ENCODE data around the gene ZBTB7C. TPM values are rescaled to one million over a fixed set of nuclear protein-coding genes. Genes with fewer than 3 reads are reported as not detected.

The ZBTB7C gene
- total and polyA plus RNA-seq, 2 of the 8 experiments (the other 6 are each of a cell fraction or from before 2014, with no cell fraction given): 0.15 to 0.45 TPM

GRCh38 chr18:48051945-48052840 lies 357.0 kb downstream of the ZBTB7C start:
- no peaks in the 10 kb centered on the region for H4K20me1 ChIP-seq (replicated peaks in 1 of 2; ENCODE audit: control insufficient read depth in 1 of 2, insufficient read depth in 2 of 2, low read length in 2 of 2)
- no peak overlapping the region for H4K8ac ChIP-seq (ENCODE audit: extremely low read depth, insufficient read depth, low read length)
- no peaks in the 10 kb centered on the region; a peak in 1 of 7 replicates for H3K4me1 ChIP-seq (replicated peaks in 1 of 4; ENCODE audit: control insufficient read depth in 3 of 4, insufficient read depth in 4 of 4, low read length in 3 of 4)
- H2AFZ ChIP-seq (ENCODE audit: low read length): no peak overlapping the region
- no peak overlapping the region for H4K5ac ChIP-seq (ENCODE audit: insufficient read length, low read depth, low read length)
- H3K23ac ChIP-seq (ENCODE audit: insufficient read length): no peak overlapping the region
- H4K91ac ChIP-seq (replicated peaks; ENCODE audit: insufficient read length, low read length): no peak overlapping the region
- WGBS, 2 experiments (ENCODE audit: extremely low coverage in 1 of 2, insufficient coverage in 1 of 2, insufficient read length in 1 of 2, insufficient replicate concordance in 2 of 2, low coverage in 1 of 2, low lambda C conversion rate in 2 of 2, missing lambda C conversion rate in 1 of 2): 88% methylated on average over 8 of the region's 8 CpGs; no CpG with 5 or more reads in 1 of the 2 experiments
- FAIRE-seq: no peak
- H3K4me2 ChIP-seq (ENCODE audit: insufficient read depth in 1 of 2, low read depth in 2 of 2, low read length in 2 of 2): no peak overlapping the region
- H3K36me3 ChIP-seq (ENCODE audit: control insufficient read depth in 2 of 4, insufficient read depth in 4 of 4, low read length in 3 of 4): no peaks in the 10 kb centered on the region
- H3K27ac ChIP-seq (ENCODE audit: low read depth, low read length): no peak overlapping the region
- no peak overlapping the region for H3K18ac ChIP-seq (ENCODE audit: extremely low read depth, low read length)
- no peak overlapping the region for H2BK15ac ChIP-seq (ENCODE audit: low read length)
- H2BK20ac ChIP-seq (ENCODE audit: low read length): no peak overlapping the region
- H3K79me2 ChIP-seq (ENCODE audit: control insufficient read depth in 1 of 2, insufficient read depth in 2 of 2, low read length in 2 of 2): no peaks in the 10 kb centered on the region
- peaks cover 0 to 2% (median 0%) of the 10 kb centered on the region in 4 experiments; a peak in 2 of 7 replicates for H3K27me3 ChIP-seq (replicated peaks in 1 of 4; ENCODE audit: control insufficient read depth in 3 of 4, extremely low read depth in 1 of 4, insufficient read depth in 3 of 4, low read length in 3 of 4)
- no peak overlapping the region for H2BK12ac ChIP-seq (ENCODE audit: low read depth, low read length)
- ChIA-PET POLR2A (ENCODE audit: partially characterized antibody) (no interaction called here), CTCF (ENCODE audit: partially characterized antibody) (interaction anchor here (2.2 to 2.3 kb wide), 2 partner anchors 14 to 21 kb away, joined by 7 to 10 read pairs; no protein-coding TSS in a partner anchor)
- no peaks in the 10 kb centered on the region for H3K23me2 ChIP-seq (ENCODE audit: low read depth, low read length)
- DNase-seq (ENCODE audit: low read depth in 1 of 2, low spot score in 2 of 2): no peak
- H3K4ac ChIP-seq (replicated peaks; ENCODE audit: insufficient read length, low read depth, low read length): no peak overlapping the region
- H2BK5ac ChIP-seq (ENCODE audit: low read depth, low read length): no peak overlapping the region
- no peaks in the 10 kb centered on the region; the same call in 1 of the 2 replicates for H3K79me1 ChIP-seq (ENCODE audit: low read depth, low read length)
- no peaks in the 10 kb centered on the region for H3K9me3 ChIP-seq (ENCODE audit: insufficient read depth in 2 of 2, low read depth in 1 of 2, low read length in 1 of 2)
- H3K9ac ChIP-seq (replicated peaks in 1 of 4; ENCODE audit: extremely low read depth in 1 of 4, low read depth in 3 of 4, low read length in 3 of 4): no peak overlapping the region
- no peak overlapping the region for H2BK120ac ChIP-seq (replicated peaks; ENCODE audit: low read depth, low read length)
- no peak overlapping the region for H3K4me3 ChIP-seq (ENCODE audit: extremely low read depth in 1 of 4, insufficient read depth in 2 of 4, low read depth in 3 of 4, low read length in 4 of 4)
- H2AK5ac ChIP-seq (ENCODE audit: low read depth, low read length): no peak overlapping the region
- no peak overlapping the region for H3K14ac ChIP-seq (ENCODE audit: insufficient read length)
- H3K56ac ChIP-seq (replicated peaks; ENCODE audit: insufficient read length, low read depth, low read length): no peak overlapping the region
- TF ChIP-seq SP2 (IDR thresholded peaks at IDR 0.05; ENCODE audit: low read length) (no peak), RBBP5 (IDR thresholded peaks at IDR 0.05; ENCODE audit: borderline replicate concordance, low read depth, low read length) (no peak), CHD2 (IDR thresholded peaks at IDR 0.05; ENCODE audit: low read length) (no peak), BRCA1 (IDR thresholded peaks at IDR 0.05; ENCODE audit: low read depth, low read length) (no peak), KDM4A (IDR thresholded peaks at IDR 0.05; ENCODE audit: low read depth, low read length, severe bottlenecking) (no peak), RAD21 (IDR thresholded peaks at IDR 0.05 in 1 of 2, conservative IDR thresholded peaks at IDR 0.05 in 1 of 2; ENCODE audit: low read depth in 2 of 2, low read length in 2 of 2) (no peak), TAF7 (optimal IDR thresholded peaks at IDR 0.05; ENCODE audit: borderline replicate concordance, low read depth, low read length) (no peak), SIX5 (IDR thresholded peaks at IDR 0.05; ENCODE audit: low read depth, low read length) (no peak), SRF (IDR thresholded peaks at IDR 0.05; ENCODE audit: low read depth, low read length) (no peak), SUZ12 (IDR thresholded peaks at IDR 0.05; ENCODE audit: low read length) (no peak), BACH1 (IDR thresholded peaks at IDR 0.05; ENCODE audit: low read length) (no peak), GABPA (IDR thresholded peaks at IDR 0.05; ENCODE audit: borderline replicate concordance, insufficient read depth, low read length) (no peak), TBP (IDR thresholded peaks at IDR 0.05; ENCODE audit: low read depth, low read length) (no peak)
